ENCODE measurements around the gene SLF1.

Gene SLF1

GRCh38 chr5:94615862-94616261 is 2.6 kb upstream of the SLF1 start:
- Histone ChIP-seq H3K4me2 (no peak overlapping the region), H3K27ac (no peak overlapping the region)

GRCh38 chr5:94618029-94618492 is 408 bp upstream of the SLF1 start:
- Histone ChIP-seq H2AFZ (ENCODE audit: low read depth) (peak overlapping the region; percentile 91), H3K36me3 (ENCODE audit: insufficient read depth) (no peaks in the 10 kb centered on the region), H3K9ac (peak overlapping the region; percentile 58), H3K4me3 (IDR thresholded peaks at IDR 0.05; ENCODE audit: insufficient read depth, low read depth, low read length) (peak overlapping the region; percentile 37), H3K4me2 (peak overlapping the region; percentile 90), H4K20me1 (ENCODE audit: insufficient read depth) (no peaks in the 10 kb centered on the region), H3K4me1 (ENCODE audit: low read depth, poor library complexity, severe bottlenecking) (peaks cover 34% of the 10 kb centered on the region), H3K27me3 (ENCODE audit: insufficient read depth, low read depth) (no peaks in the 10 kb centered on the region), H3K79me2 (ENCODE audit: insufficient read depth, low read depth) (peaks cover 36% of the 10 kb centered on the region), H3K27ac (peak overlapping the region; percentile 61)
- TF ChIP-seq CTCF (conservative IDR thresholded peaks at IDR 0.05; ENCODE audit: low read depth, low read length) = no peak

More at GRCh38 chr5:94615862-94616261, 2.6 kb upstream of the SLF1 start:
- Histone ChIP-seq H3K79me2 (ENCODE audit: insufficient read depth, low read depth) (peaks cover 19% of the 10 kb centered on the region), H2AFZ (ENCODE audit: low read depth) (no peak overlapping the region), H3K9ac (no peak overlapping the region), H4K20me1 (ENCODE audit: insufficient read depth) (no peaks in the 10 kb centered on the region), H3K4me1 (ENCODE audit: low read depth, poor library complexity, severe bottlenecking) (peaks cover 23% of the 10 kb centered on the region), H3K4me3 (IDR thresholded peaks at IDR 0.05; ENCODE audit: insufficient read depth, low read depth, low read length) (no peak overlapping the region), H3K36me3 (ENCODE audit: insufficient read depth) (no peaks in the 10 kb centered on the region), H3K27me3 (ENCODE audit: insufficient read depth, low read depth) (no peaks in the 10 kb centered on the region)
- no peak for TF ChIP-seq CTCF (conservative IDR thresholded peaks at IDR 0.05; ENCODE audit: low read depth, low read length)

GRCh38 chr5:94620256-94620655 is 1.8 kb downstream of the SLF1 start:
- no peak overlapping the region for H3K27ac ChIP-seq
- H3K79me2 ChIP-seq (ENCODE audit: insufficient read depth, low read depth) = peaks cover 52% of the 10 kb centered on the region
- no peaks in the 10 kb centered on the region for H3K27me3 ChIP-seq (ENCODE audit: insufficient read depth, low read depth)

GRCh38 chr5:94621763-94622162 is 3.3 kb downstream of the SLF1 start:
- Histone ChIP-seq H3K27ac (no peak overlapping the region), H4K20me1 (ENCODE audit: insufficient read depth) (no peaks in the 10 kb centered on the region), H3K36me3 (ENCODE audit: insufficient read depth) (no peaks in the 10 kb centered on the region), H3K4me1 (ENCODE audit: low read depth, poor library complexity, severe bottlenecking) (peaks cover 35% of the 10 kb centered on the region), H3K4me3 (IDR thresholded peaks at IDR 0.05; ENCODE audit: insufficient read depth, low read depth, low read length) (no peak overlapping the region), H3K9ac (no peak overlapping the region), H3K4me2 (no peak overlapping the region), H3K79me2 (ENCODE audit: insufficient read depth, low read depth) (peaks cover 52% of the 10 kb centered on the region), H3K27me3 (ENCODE audit: insufficient read depth, low read depth) (no peaks in the 10 kb centered on the region), H2AFZ (ENCODE audit: low read depth) (no peak overlapping the region)
- no peak for TF ChIP-seq CTCF (conservative IDR thresholded peaks at IDR 0.05; ENCODE audit: low read depth, low read length)

More at GRCh38 chr5:94620256-94620655, 1.8 kb downstream of the SLF1 start:
- no peak overlapping the region for H3K4me3 ChIP-seq (IDR thresholded peaks at IDR 0.05; ENCODE audit: insufficient read depth, low read depth, low read length)
- H3K36me3 ChIP-seq (ENCODE audit: insufficient read depth) = no peaks in the 10 kb centered on the region
- TF ChIP-seq CTCF (conservative IDR thresholded peaks at IDR 0.05; ENCODE audit: low read depth, low read length) = no peak
- peak overlapping the region; percentile 90 for H3K4me2 ChIP-seq
- H3K9ac ChIP-seq = no peak overlapping the region
- H4K20me1 ChIP-seq (ENCODE audit: insufficient read depth) = no peaks in the 10 kb centered on the region
- peaks cover 37% of the 10 kb centered on the region for H3K4me1 ChIP-seq (ENCODE audit: low read depth, poor library complexity, severe bottlenecking)
- no peak overlapping the region for H2AFZ ChIP-seq (ENCODE audit: low read depth)

Measured in KMS-11 (cell line).